Stimulated activated naive B cell treated with anti-CD40 and anti-IgM and Interleukin-4, amounts not matched to agents 10 μg/mL and 1 μg/mL and 100 μg/mL, for 72 hours (primary cell): ENCODE results near the gene PDK3.

Source experiments
- ATAC-seq, 2 donors: fragments of 150-1000 bp; cut with Tn5 transposase; replicated peaks; 2 replicates each; pipeline ENCODE4 v1.10.0; 2021; ENCODE audit warnings: moderate library complexity in 1 of 2
- DNase-seq: peaks from one replicate; pipeline ENCODE4 v3.0.0; 2021
- H3K27ac Mint-ChIP-seq: one replicate; pipeline ENCODE4 v1.8.0; 2022; ENCODE audit warnings: mild to moderate bottlenecking, mixed read lengths
- H3K27me3 Mint-ChIP-seq, 2 donors: one replicate each; pipeline ENCODE4 v1.8.0; 2022; ENCODE audit warnings: mixed read lengths in 2 of 2
- H3K36me3 Mint-ChIP-seq, 2 donors: one replicate each; pipeline ENCODE4 v1.8.0; 2022; ENCODE audit warnings: mixed read lengths in 2 of 2, mild to moderate bottlenecking in 1 of 2
- H3K4me1 Mint-ChIP-seq, 2 donors: one replicate each; pipeline ENCODE4 v1.8.0; 2022; ENCODE audit warnings: mixed read lengths in 2 of 2, mild to moderate bottlenecking in 1 of 2
- H3K4me3 Mint-ChIP-seq, 2 donors: one replicate each; pipeline ENCODE4 v1.8.0; 2022; ENCODE audit warnings: mild to moderate bottlenecking in 2 of 2, mixed read lengths in 2 of 2, moderate library complexity in 1 of 2
- H3K9me3 Mint-ChIP-seq, 2 donors: one replicate each; pipeline ENCODE4 v1.8.0; 2022; ENCODE audit warnings: mixed read lengths in 2 of 2, mild to moderate bottlenecking in 1 of 2

The PDK3 gene

DNA sequence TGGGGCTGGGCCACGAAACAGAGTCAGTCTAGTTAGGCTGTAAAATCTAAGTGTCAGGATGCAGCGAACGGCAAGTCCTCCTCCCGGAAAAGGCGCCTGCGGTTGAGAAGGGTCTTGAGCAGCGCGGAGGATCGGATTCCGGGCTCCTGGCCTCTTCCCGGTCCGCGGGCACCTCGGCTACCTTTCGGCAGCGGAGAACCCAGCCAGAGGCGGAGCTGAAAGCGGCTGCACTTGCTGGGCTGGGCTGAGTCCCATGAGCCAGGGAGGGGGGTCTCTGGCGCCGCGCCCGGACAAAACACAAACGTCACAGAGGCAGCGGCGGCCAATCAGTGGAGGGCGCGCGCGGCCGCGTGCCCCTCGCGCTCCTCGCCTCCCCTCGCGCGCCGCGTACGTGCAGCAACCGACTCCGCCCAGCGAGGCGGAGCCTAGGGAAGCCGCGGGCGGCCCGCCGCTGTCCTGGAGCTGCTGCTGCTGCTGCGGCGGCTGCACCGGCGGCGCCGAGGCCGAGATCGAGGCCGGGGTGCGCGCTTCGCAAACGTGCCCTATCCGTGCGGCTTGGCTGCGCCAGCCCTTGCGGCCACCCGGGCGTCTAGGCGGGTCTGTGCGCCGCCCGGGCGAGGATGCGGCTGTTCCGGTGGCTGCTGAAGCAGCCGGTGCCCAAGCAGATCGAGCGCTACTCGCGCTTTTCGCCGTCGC is at the start of gene PDK3:
TSS of gene PDK3 (plus strand) at position 451 of the 696 bp plus-strand sequence. CDS start at position 621, 170 bp downstream.
- ATAC-seq, result peak; percentile 93 to 97
- peaks cover 10 to 41% of the 10 kb centered on the region in 2 donors for H3K4me1 Mint-ChIP-seq
- DNase-seq, result peak; percentile 79
- peak within 1 kb of the TSS; percentile 84 to 85 for H3K4me3 Mint-ChIP-seq
- H3K27me3 Mint-ChIP-seq, result no peaks in the 10 kb centered on the region
- peak within 1 kb of the TSS; percentile 89 for H3K27ac Mint-ChIP-seq
- H3K36me3 Mint-ChIP-seq, result no peaks in the 10 kb centered on the region
- no peaks in the 10 kb centered on the region for H3K9me3 Mint-ChIP-seq

DNA sequence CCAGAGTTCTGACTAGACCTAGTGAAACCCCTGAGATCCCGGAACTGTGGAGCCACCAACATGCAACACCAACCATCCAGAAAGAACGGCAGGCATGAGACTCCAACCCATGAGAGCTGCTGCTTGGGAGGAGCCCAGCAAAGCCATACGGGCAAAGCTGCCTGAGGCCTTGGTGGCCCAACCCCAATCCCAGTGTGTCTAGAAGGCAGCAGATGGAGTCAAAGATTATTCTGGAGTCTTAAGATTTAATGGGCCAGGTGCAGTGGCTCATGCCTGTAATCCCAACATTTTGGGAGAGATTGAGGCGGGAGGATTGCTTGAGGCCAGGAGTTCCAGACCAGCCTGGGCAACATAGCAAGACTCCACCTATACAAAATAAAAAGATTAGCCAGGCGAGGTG is 49.2 kb upstream of the PDK3 start:
- Mint-ChIP-seq H3K4me3 (no peak overlapping the region), H3K36me3 (no peaks in the 10 kb centered on the region), H3K4me1 (no peaks in the 10 kb centered on the region), H3K27ac (no peak overlapping the region), H3K27me3 (peaks cover 5 to 12% of the 10 kb centered on the region in 2 donors), H3K9me3 (peaks cover 0 to 10% of the 10 kb centered on the region in 2 donors)
- no peak for DNase-seq
- no peak for ATAC-seq

DNA sequence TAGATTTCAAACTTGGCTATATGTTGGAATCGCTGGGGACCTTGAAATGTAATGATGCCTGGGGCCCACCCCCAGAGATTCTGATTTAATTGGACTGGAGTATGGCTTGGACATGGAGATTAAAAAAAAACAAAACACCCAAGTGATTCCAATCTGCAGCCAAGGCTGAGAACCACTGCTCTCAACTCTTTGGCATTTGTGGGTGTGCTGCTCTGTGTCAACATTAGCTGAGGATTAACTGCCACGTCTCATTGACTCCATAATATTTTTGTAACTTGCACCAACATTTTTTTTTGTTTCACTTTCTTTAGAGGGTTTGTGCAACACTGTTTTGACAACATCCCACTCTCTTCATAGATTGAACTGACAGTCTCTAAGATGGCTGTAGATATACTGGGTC is 41.1 kb upstream of the PDK3 start:
- Mint-ChIP-seq H3K36me3 (no peaks in the 10 kb centered on the region), H3K27ac (no peak overlapping the region), H3K4me3 (no peak overlapping the region), H3K27me3 (no peaks in the 10 kb centered on the region), H3K4me1 (no peaks in the 10 kb centered on the region), H3K9me3 (peaks cover 0 to 5% of the 10 kb centered on the region in 2 donors)
- ATAC-seq, result no peak
- DNase-seq, result no peak

DNA sequence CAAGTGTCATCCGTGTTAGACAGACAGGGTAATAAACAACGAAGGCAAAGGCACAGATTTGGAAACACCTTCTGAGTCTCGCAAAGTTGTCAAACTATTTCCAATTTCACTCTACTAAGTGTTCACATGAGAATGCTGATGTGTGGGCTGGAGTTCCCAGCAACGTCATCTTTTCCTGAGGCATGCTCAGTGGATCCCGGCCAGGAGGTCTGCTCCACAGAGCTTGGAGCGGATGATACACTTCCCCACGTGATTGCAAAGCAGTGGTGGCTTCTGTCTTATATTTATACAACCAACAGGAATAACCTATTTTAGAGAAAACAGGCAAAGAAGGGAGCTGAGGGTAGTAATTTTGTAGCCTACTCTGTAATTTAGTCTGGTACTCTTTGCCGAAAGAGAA is 40.1 kb upstream of the PDK3 start:
- ATAC-seq (no peak), DNase-seq (no peak)
- H3K4me3 Mint-ChIP-seq, result no peak overlapping the region
- H3K36me3 Mint-ChIP-seq, result no peaks in the 10 kb centered on the region
- no peaks in the 10 kb centered on the region for H3K4me1 Mint-ChIP-seq
- no peak overlapping the region for H3K27ac Mint-ChIP-seq
- peaks cover 0 to 3% of the 10 kb centered on the region in 2 donors for H3K9me3 Mint-ChIP-seq
- H3K27me3 Mint-ChIP-seq, result no peaks in the 10 kb centered on the region

DNA sequence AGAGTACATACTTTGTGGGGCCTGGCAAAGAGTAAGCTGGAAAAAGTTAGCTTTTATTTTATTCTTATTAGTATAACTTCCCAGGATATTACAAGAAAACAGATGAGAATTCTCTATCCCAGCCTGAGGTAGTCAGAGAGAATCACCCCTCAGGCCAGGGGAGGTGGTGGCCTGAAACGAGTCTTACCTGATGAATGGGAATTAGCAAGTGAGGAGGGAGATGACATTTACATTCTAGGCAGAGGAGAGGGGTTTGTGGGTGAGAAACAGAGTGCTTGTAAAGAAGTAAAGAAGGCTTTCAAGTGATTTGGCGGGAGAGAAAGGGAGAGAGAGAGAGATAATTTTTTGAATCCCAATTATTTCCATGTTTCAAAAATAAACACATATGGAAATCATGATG is 39.3 kb upstream of the PDK3 start:
- no peak for ATAC-seq
- H3K27me3 Mint-ChIP-seq, result no peaks in the 10 kb centered on the region
- H3K9me3 Mint-ChIP-seq, result peaks cover 0 to 3% of the 10 kb centered on the region in 2 donors
- H3K4me3 Mint-ChIP-seq, result no peak overlapping the region
- no peaks in the 10 kb centered on the region for H3K36me3 Mint-ChIP-seq
- H3K4me1 Mint-ChIP-seq, result no peaks in the 10 kb centered on the region
- H3K27ac Mint-ChIP-seq, result no peak overlapping the region
- DNase-seq, result no peak

DNA sequence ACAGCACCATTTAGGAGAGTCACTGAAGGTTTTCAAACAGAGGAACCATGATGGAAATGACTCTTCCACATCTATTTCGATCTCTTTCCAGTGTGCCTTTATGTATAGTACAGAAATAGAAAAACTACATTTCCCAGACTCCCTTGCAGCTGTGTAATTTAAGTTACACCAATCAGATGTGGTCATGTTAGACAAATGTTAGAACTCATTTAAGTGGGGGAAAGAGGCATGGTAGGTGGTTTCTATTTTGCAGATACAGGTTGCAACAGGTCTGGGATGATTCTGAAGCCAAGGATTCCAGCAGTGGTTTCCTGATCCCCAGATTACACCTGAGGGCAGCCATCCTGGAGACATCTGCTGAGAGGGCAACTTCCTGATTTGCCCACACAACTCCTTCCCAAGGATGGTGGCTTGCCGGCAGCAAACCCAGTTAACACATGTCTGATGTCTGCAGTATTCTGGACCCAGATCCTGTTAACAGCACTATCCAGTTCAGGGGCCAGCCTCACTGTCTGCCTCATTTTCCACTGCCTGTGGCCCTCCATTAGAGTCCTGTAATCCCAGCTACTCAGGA is 38.7 kb upstream of the PDK3 start:
- Mint-ChIP-seq H3K36me3 (no peaks in the 10 kb centered on the region), H3K4me3 (peak overlapping the region in 1 of 2 donors; percentile 46), H3K27ac (no peak overlapping the region), H3K4me1 (no peaks in the 10 kb centered on the region), H3K9me3 (peaks cover 0 to 3% of the 10 kb centered on the region in 2 donors), H3K27me3 (no peaks in the 10 kb centered on the region)
- ATAC-seq (peak; percentile 68 to 83), DNase-seq (no peak)

DNA sequence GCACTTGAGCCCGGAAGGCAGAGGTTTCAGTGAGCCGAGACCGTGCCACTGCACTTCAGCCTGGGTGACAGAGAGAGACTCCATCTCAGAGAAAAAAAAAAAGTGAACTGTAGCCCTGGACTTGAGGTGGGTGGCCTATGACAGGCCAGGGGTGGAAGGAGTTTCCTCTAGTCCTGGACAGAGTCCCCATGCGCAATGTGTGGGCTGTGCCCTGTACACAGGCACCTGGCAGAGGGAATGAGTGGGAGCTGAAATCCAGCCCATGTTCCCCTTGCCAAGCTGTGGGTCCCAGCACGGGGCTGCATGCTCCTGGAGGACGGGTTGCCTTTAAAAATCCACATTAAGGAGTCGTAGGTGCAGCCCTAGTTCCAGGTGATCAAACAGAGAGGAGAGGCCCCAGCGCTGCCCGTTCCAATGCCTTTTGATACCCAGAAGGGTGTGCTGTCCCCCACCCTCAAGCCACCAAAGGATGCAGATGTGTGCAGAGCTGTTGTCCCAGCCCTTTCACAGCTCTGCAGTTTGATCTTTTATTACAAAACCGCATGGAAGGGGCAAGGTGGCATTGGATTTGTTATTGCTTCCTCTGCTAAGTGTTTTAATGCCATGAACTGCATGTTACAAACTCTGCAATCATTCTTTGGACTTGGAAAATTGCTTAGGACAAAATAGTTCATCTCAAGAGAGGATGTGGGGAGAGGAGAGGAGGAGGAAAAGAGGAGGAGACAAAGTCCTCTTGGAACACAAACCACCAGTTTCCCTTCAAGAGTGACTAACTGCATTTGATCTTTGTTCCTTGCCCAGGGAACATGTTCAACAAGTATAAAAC is 38.0 kb upstream of the PDK3 start:
- no peak for DNase-seq
- H3K27me3 Mint-ChIP-seq, result peaks cover 0 to under 1% of the 10 kb centered on the region in 2 donors
- H3K4me3 Mint-ChIP-seq, result no peak overlapping the region
- no peaks in the 10 kb centered on the region for H3K4me1 Mint-ChIP-seq
- H3K9me3 Mint-ChIP-seq, result peaks cover 0 to 2% of the 10 kb centered on the region in 2 donors
- no peak for ATAC-seq
- H3K27ac Mint-ChIP-seq, result no peak overlapping the region
- no peaks in the 10 kb centered on the region for H3K36me3 Mint-ChIP-seq

DNA sequence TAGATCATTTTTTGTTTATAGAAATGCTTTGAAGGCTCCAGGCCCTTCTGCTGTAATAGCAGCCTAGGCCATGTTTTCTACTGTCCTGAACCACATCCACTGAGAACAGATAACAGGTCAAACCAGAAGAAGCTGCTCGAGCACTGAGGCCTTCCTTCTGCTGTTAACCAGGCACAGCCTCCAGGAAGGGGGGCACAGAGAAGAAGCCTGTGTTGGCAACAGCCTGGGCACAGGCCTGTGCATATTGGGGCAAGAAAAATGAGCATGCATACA is 37.4 kb upstream of the PDK3 start:
- Mint-ChIP-seq H3K4me3 (no peak overlapping the region), H3K27ac (no peak overlapping the region), H3K27me3 (peaks cover under 1 to 6% of the 10 kb centered on the region in 2 donors), H3K4me1 (no peaks in the 10 kb centered on the region), H3K9me3 (no peaks in the 10 kb centered on the region), H3K36me3 (no peaks in the 10 kb centered on the region)
- ATAC-seq (no peak), DNase-seq (no peak)

DNA sequence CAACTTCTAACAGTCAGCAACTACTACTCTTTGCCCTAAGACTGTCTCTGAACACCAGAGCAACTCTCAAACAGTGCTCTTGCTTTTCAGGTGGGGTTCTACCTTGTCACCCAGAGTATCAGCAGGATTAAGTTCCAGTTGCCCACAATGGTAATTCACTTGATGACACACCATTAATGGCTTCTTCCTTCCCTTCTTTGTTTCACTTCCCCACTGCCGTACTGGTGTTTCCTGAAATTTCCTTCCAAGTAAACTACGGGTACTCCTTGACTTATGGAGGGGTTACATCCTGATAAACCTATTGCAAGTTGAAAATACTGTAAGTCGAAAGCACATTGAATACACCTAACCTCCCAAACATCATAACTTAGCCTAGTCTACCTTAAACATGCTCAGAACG is 36.6 kb upstream of the PDK3 start:
- no peak overlapping the region for H3K27ac Mint-ChIP-seq
- no peak for ATAC-seq
- H3K4me1 Mint-ChIP-seq, result no peaks in the 10 kb centered on the region
- H3K36me3 Mint-ChIP-seq, result no peaks in the 10 kb centered on the region
- H3K4me3 Mint-ChIP-seq, result no peak overlapping the region
- no peaks in the 10 kb centered on the region for H3K9me3 Mint-ChIP-seq
- H3K27me3 Mint-ChIP-seq, result peaks cover 7 to 14% of the 10 kb centered on the region in 2 donors
- DNase-seq, result no peak

DNA sequence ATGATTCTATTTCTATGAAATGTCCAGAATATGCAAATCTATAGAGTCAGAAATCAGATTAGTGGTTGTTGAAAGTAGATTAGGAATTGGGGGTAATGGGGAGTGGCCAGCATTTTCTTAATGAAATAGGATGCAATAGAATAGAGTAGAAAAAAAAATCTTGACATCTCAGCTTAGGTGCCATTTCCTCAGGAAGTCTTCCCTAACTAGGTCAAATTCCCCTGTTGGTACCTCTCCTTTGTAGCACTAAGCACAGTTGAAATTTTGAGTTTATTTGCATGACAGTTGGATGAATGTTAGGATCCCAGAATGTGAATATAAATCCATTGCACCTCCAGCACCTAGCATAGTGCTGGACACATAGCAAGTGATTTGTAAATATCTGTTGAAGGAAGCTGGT is 30.0 kb upstream of the PDK3 start:
- no peak overlapping the region for H3K4me3 Mint-ChIP-seq
- no peak overlapping the region for H3K27ac Mint-ChIP-seq
- ATAC-seq, result no peak

DNA sequence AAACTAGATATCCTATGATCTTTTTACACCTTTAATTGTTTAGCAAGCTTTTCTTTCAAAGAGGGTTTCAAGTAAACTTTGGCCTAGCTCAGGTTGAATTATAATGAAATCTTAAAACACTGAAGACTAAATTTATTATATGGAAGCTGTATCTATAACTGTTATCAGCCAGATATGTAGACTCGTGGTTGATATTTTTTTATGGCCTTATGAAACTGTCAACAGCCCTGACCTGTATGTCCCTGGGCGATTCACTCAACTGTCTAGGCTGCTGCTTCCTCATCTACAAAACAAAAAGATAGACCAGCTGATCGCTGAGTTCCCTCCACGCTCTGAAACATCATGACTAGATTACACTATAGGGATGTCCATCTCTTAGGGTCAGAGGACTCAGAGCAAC is 21.2 kb upstream of the PDK3 start:
- Mint-ChIP-seq H3K4me1 (no peaks in the 10 kb centered on the region), H3K9me3 (no peaks in the 10 kb centered on the region), H3K4me3 (no peak overlapping the region), H3K27ac (no peak overlapping the region), H3K27me3 (peaks cover 0 to 4% of the 10 kb centered on the region in 2 donors), H3K36me3 (no peaks in the 10 kb centered on the region)
- DNase-seq (no peak), ATAC-seq (no peak)

More for the DNA sequence above, 30.0 kb upstream of the PDK3 start:
- no peaks in the 10 kb centered on the region for H3K36me3 Mint-ChIP-seq
- peaks cover 10 to 14% of the 10 kb centered on the region in 2 donors for H3K27me3 Mint-ChIP-seq
- DNase-seq, result no peak
- no peaks in the 10 kb centered on the region for H3K4me1 Mint-ChIP-seq
- no peaks in the 10 kb centered on the region for H3K9me3 Mint-ChIP-seq

DNA sequence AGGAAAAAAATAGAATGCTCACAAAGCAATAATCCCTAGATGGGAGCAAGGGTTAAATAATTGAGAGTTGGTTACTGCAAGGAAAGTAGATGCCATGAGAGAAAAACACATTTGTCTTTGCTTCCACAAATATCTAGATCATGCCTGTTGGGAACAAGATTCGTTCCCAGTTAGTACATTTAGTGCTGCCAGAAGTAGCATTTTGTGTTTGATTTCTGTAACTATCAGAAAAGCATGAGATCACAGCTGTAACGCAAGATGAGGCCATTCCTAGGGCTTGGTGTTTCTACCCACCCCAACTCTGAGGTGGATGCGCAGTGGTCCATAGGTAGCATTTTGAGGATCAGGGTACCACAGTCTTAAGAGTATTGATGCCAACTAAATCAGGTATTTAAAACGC is 20.4 kb upstream of the PDK3 start:
- Mint-ChIP-seq H3K36me3 (no peaks in the 10 kb centered on the region), H3K4me3 (no peak overlapping the region), H3K27me3 (peaks cover under 1 to 4% of the 10 kb centered on the region in 2 donors), H3K27ac (no peak overlapping the region), H3K9me3 (no peaks in the 10 kb centered on the region), H3K4me1 (no peaks in the 10 kb centered on the region)
- DNase-seq, result no peak
- no peak for ATAC-seq

DNA sequence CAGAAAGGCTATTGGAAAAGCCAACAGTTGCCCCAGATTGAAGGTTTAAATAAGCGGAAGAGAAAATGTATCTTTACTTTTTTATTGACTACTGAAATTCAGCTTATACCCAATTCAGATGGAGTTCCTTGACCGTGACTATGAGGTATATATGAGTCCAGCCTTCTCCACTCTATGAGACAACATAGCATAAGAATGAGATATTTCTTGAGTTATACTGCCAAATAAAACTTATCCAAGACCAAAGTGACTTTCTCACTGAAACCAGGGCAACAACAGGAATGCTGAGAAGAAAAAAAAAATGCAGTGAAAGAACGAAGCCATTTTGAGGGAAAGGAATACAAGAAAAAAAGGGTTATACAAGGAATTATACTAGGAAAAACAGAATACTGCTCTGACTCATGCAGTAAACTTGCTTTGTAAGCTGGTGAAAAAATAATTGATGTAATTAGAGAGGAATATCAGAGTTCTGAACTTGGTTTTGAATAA is 16.3 kb upstream of the PDK3 start:
- peaks cover 3% of the 10 kb centered on the region in 2 donors for H3K36me3 Mint-ChIP-seq
- H3K4me1 Mint-ChIP-seq, result no peaks in the 10 kb centered on the region
- H3K9me3 Mint-ChIP-seq, result peaks cover 2 to 8% of the 10 kb centered on the region in 2 donors
- H3K27me3 Mint-ChIP-seq, result peaks cover 5 to 8% of the 10 kb centered on the region in 2 donors
- DNase-seq (no peak), ATAC-seq (no peak)
- no peak overlapping the region for H3K27ac Mint-ChIP-seq
- no peak overlapping the region for H3K4me3 Mint-ChIP-seq

DNA sequence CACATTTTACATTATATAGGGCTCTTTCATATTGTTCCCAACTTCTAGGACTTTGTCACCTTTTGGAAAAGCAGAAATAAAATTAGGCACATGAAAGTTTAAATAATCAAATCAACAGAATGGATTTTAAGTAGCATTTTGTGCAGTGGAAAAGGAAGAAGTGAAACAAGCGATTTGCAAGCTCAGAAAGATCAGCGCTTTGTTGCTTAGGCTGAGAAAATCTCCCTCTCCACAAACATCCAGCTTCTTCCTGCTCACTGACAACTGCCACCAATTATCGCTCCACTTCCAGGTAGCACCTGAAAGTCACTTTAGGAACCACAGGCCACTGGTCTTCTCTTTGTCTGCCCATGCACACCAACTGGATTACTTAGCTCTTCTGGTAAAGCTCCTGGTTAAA is 2.0 kb upstream of the PDK3 start:
- Mint-ChIP-seq H3K4me3 (peak overlapping the region; percentile 46 to 54), H3K9me3 (no peaks in the 10 kb centered on the region), H3K4me1 (peaks cover 11 to 33% of the 10 kb centered on the region in 2 donors), H3K27me3 (no peaks in the 10 kb centered on the region), H3K27ac (no peak overlapping the region), H3K36me3 (no peaks in the 10 kb centered on the region)
- ATAC-seq (no peak), DNase-seq (no peak)

DNA sequence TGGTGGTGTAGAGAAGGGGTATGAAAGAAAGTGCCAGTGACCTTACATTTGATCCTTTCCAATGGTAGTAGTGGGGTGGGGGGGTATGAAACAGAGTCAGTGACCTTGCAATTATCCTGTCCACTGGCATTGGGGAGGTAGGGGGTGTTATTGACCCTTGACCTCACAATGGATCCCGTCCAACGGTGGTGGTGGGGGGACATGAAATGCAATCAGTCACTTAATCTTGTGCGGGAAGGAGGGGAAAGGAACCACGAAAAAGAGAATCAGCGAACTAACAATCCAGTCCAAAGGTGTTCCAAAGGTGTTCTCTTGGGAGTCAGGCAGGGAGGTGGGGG is 619 bp upstream of the PDK3 start:
- no peaks in the 10 kb centered on the region for H3K27me3 Mint-ChIP-seq

More for the DNA sequence above, 619 bp upstream of the PDK3 start:
- DNase-seq (no peak), ATAC-seq (no peak)
- Mint-ChIP-seq H3K9me3 (no peaks in the 10 kb centered on the region), H3K27ac (peak overlapping the region; percentile 89), H3K36me3 (no peaks in the 10 kb centered on the region), H3K4me1 (peaks cover 10 to 41% of the 10 kb centered on the region in 2 donors), H3K4me3 (peak overlapping the region; percentile 84 to 85)
